Testis (tissue), 2 donors: ENCODE data around the gene SLC7A9.

Experiments
- CTCF ChIP-seq, 3 experiments: fragments of 450-650 bp in 2 of 3; fragments of 200-600 bp in 1 of 3; sonication (generic) in 1 of 3; IDR thresholded peaks; one replicate each; pipeline ENCODE4 v1.5.1; 2016 to 2019; ENCODE audit warnings: antibody characterized with exemption in 3 of 3, mild to moderate bottlenecking in 2 of 3, moderate library complexity in 1 of 3
- POLR2A ChIP-seq: fragments of 450-650 bp; IDR thresholded peaks from one replicate; pipeline ENCODE4 v1.6.1; 2017; ENCODE audit warnings: antibody characterized with exemption, mild to moderate bottlenecking, moderate library complexity

DNA sequence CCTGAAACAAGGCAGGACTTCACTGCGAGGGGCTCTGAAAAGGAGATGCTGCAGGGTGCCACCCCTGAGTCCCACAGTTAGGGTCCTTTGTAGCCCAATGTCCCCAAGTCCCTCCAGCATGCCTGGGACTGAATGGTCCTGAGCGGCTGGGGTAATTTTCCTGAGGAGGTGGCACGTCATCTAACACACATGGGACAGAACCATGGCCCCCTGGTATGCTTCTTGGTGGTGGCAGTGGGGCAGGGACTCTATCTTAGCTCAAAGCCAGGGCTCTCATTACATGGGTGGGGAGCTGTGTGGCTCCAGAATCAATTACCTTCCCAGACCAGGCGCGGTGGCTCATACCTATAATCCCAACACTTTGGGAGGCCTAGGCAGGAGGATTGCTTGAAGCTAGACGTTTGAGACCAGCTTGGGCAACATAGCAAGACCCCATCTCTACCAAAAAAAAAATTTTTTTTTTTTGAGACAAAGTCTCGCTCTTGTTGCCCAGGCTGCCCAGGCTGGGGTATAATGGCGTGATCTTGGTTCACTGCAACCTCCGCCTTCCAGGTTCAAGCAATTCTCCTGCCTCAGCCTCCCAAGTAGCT lies 7.9 kb upstream of the SLC7A9 start:
- no peak for TF ChIP-seq CTCF (IDR thresholded peaks at IDR 0.05)
- TF ChIP-seq POLR2A: no peak
